Activated naive CD4-positive, alpha-beta T cell (primary cell): ENCODE results near the gene ACACA.

Source experiments
- DNase-seq, 4 experiments: peaks; one replicate each; lab custom pipeline; 2025; lab: John Stamatoyannopoulos, UW

The ACACA gene

DNA sequence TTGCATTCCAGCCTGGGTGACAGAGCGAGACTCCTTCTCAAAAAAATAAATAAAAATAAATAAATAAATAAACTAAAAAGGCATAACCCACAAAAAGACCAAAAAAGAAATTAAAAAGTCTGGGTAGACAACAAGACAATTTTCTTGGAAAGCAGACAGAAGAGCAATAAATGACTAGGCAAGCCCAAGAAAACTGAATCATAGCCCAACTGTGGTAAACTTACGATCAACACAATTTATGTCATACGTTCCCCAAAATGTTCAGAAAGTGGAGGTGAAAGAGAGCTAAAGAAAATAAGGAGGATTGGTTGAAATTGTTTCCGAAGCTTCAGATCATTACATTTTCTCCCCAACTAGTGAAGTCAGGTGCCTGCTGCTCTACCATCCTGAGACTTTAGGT is 62.1 kb downstream of the ACACA start:
- no peak for DNase-seq

- DNase-seq: no peak
These were observed 64.0 kb downstream of the ACACA start for GRCh38 chr17:37342589-37342988.

- DNase-seq: no peak
These were observed 65.8 kb downstream of the ACACA start for GRCh38 chr17:37340804-37341203.

- DNase-seq: no peak
These were observed 67.3 kb downstream of the ACACA start for GRCh38 chr17:37339321-37339720.

- no peak for DNase-seq
These were observed 67.8 kb downstream of the ACACA start for GRCh38 chr17:37338847-37339246.

DNA sequence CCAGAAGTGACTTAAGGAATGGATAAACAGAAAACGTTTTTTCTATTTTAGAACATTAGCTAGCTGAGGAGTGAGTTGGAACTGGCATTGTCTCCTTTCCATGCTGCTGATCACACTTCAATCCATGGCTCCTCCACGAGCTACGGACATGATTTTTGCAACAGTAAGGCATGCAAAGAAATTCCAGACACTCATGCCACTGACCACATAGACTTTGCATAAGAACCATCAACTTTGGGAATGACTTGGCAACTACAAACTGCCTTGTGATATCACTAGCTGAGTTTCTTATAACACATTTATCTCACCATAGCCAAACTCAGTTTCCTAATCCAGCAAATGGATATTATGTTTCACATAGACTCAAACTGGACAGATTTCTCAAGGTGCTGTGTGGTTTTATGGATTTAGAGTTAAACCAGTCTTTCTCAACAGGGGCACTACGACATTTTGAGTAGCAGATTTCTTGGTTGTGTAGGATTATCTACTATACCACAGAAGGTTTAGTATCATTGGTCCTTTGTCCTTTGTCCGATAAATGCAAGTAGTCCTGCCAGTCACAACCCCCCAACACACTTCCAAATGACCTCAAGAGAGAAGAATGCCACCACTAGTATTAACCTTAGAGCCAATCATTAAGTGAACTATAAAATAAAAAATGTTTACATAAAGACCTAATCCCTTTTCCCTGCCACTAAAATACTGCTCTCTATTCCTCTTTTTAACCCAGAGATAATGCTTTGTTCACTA is 79.1 kb downstream of the ACACA start:
- no peak for DNase-seq

- no peak for DNase-seq
These were observed 83.6 kb downstream of the ACACA start for GRCh38 chr17:37322826-37323561.

- no peak for DNase-seq
These were observed 84.5 kb downstream of the ACACA start for GRCh38 chr17:37322106-37322505.

DNA sequence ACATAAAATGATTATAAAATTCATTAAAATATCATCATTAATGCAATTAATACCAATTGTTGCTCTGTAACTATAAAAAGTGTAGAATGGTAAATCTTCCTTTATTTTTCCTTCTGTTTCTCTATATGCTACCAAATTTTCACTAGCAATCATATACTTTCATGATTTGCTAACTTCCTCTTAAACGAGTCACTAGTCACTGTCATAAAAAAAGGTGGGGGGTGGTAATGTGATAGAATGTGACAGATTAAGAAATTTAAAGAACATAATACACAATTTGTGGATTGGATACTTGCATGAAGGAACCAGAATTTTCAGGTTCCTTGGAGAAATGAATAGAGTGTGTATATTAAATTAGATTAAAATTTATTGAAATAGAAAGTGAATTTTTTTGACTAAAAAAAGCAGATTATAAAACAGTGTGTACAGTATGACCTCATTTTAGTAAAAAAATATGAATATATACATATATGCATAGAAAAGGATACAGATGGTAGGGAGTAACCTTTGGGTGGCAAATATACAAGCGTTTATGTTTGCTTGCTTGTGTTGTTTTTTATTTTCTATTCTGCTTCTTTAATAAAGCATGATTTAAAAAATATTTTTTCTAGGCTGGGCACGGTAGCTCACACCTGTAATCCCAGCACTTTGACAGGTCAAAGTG is 87.6 kb downstream of the ACACA start:
- no peak for DNase-seq

DNA sequence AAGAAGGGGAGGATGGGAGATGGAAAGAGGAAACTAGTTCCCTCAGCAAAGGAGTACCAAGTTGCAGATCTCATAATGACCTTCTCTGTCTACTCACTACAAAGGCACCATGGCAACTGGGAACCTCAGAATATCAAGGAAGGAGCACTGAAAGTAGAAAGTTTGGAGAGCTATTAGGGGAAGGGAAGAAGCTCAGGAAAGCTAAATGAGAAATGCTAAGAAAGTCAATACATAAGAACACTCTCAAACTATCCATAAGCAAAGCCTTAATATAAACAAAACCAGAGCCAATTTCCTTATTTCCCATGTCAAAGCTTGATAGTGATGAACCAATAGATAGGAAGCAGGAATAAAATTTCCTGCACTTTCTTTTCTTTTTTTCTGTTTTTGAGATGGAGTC is 88.8 kb downstream of the ACACA start:
- DNase-seq: no peak

DNA sequence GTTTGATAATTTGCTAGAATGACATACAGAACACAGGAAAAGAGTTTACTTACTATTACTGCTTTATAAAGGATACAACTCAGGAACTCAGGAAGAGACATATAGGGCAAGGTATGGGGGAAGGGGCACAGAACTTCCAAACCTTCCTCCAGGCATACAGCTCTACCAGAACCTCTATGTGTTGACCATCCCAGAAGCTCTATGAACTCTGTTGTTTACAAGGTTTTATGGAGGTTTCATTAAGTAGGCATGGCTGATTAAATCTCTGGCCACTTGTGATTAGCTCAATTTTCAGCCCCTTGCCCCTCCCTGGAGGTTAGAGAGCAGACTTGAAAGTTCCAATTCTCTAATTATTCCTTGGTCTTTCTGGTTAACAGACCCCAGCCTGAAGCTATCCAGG is 91.0 kb downstream of the ACACA start:
- no peak for DNase-seq

GRCh38 chr17:37312137-37312923 is 94.3 kb downstream of the ACACA start:
- no peak for DNase-seq

- DNase-seq: no peak
These were observed 95.7 kb downstream of the ACACA start for GRCh38 chr17:37310940-37311339.

DNA sequence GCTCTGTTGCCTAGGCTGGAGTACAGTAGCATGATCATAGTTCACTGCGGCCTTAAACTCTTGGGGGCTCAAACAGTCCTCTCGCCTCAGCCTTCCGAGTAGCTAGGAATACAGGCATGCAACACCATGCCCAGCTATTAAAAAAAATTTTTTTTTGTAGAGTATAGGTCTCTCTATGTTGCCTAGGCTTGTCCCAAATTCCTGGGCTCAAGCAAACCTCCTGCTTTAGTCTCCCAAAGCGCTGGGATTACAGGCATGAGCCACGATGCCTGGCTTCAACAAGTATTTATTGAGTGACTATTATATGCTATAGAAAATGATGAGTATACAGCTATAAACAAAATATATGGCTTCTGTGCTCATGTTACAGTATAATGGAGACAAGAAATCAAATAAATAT is 97.6 kb downstream of the ACACA start:
- no peak for DNase-seq

DNA sequence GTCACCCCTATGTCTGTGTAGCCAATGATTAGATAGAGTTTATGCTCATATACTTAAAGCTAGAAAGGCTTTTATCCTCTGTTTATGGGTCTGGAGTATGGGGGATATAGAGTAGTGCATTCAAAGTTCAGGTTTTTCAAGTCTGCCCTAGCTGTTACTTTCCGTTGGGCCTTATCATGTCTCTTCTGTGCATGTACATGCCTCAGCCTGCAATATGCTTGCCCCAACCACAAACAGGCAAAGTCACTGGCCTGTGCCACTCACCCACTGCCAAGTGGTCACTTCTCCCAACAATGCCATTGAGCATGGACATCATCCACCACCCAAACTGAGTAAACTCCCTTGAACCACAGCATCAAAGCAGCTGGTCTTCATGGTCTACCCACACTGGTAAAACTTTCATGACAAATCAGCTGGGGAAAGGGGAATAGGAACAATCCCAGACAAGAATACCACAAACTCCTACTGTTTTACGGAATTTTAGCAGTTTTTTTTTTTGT is 101.2 kb downstream of the ACACA start:
- DNase-seq: no peak

DNA sequence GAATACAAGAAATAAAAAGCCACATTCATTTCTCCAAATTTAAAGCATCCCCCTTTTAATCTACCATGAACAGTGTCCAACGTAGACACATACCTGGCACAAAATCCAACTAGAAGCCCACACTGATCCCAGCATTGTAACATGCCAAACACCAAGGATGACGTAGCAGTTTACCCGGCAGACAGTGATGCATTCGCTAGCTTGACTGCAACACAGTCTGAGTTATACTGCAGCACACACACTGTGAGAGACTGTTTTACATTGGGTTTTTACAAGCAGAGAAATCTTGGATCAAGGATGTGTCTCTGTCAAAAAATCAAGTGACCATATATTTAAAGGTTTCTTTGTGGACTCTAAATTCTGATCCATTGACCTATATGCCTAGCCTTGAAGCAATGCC is 105.3 kb downstream of the ACACA start:
- DNase-seq: no peak

DNA sequence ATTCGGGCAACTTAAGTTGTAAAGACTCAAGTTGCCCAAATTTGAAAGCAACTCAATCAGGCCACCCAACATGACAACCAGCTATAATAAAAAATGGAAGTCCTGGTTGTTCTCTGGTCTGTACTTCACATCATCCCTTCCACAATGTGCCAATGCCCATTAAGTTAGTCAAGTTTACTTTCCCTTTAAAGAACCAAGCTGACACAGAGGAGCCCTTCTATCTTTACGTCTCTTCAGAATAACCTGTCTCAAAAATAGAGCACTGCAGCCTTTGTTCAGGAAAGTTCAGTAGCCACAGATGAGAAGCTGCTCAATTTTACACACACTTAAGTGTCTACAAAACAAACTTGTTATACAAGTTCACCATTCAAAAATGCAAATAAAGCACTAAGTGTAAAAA is 106.0 kb downstream of the ACACA start:
- DNase-seq: no peak

DNA sequence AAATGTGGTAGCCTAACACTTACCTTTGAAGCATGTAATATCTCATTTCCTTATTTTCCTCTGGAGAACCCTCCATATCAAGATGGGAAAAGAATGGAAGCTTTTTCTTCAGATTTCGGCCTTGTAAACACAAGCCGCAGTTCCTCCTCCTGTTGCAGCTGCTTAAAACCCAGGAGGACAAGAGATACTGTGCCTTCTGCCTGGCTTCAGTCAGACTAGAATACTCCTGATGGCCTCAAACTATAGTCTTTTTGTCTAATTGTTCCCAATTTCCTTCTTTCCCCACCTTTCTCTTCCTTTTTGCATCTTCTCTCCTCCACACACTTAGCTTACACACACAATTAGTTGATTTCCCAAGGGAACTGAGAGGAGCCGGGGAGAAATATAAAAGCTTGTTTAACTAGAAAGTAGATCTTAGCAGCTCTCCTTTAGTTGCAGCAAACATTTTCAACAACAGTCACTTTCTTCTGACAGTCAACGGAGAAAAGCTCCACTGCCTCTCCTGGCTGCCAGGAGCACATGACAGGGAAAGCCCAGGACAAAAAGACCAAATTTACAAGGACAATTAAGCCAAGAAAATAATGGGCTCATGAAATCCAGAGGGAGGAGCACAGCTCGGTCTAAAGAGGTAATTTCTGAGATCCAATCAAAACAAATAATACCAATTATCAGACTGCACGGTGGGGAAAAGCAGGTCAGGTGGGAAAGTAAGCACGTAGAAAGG is 107.2 kb downstream of the ACACA start:
- DNase-seq: no peak

DNA sequence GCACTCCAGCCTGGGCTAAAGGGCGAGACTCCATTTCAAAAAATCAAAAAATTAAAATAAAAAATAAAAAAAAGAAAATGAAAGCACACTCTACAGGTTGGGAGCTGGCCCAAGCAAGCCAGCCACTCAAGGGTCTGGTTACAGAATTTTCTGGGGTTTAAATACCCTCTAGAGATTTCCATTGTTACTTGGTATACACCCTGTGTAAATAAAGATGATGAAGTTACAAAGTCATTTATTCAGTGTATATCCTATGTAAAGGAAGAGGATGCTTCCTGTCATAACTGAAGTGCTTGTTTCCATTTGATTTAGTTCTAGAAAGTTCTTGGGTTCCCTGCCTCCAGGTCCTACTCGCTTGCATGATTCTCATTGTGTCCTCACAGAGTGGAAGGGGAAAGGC is 110.7 kb downstream of the ACACA start:
- DNase-seq: no peak

GRCh38 chr17:37294888-37295287 is 111.7 kb downstream of the ACACA start:
- no peak for DNase-seq

DNA sequence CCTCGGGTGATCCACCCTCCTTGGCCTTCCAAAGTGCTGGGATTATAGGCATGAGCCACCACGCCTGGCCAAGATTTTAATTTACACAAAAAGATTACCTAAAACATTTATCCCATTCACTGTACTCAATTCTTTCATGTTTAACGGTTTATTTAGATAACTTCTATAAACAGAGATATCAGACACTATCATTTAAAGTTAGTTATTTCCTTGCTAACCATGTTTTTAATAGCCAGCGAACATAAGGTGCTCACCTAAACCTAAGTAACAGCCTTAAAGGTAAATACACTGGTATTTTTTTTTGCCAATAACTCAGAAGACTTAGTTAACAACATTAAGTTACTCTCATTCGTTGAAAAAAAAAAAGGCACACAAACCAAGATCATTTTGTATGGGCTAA is 112.9 kb downstream of the ACACA start:
- DNase-seq: no peak
